HepG2 (cell line): ENCODE measurements around the gene LRRC8E. TPM values are rescaled to one million over a fixed set of nuclear protein-coding genes. Genes with fewer than 3 reads are reported as not detected.
A peak's percentile ranks its signal among the peaks of the same experiment; 100 is the strongest.

ENCODE experiments used
- ARID5B ChIP-seq: IDR thresholded peaks from 2 replicates; pipeline ENCODE4 v1.4.0; 2020; ENCODE audit warnings: mild to moderate bottlenecking, missing genetic modification reagents
- ATF1 ChIP-seq: IDR thresholded peaks from 2 replicates; pipeline ENCODE4 v1.6.1; 2016; ENCODE audit warnings: mild to moderate bottlenecking, control low read depth
- CHCHD3 ChIP-seq: sonication (generic); formaldehyde crosslinking; IDR thresholded peaks from 2 replicates; pipeline ENCODE4 v1.8.0; 2022; ENCODE audit warnings: mild to moderate bottlenecking, missing genetic modification reagents, moderate library complexity
- HDAC1 ChIP-seq: sonication (generic); formaldehyde crosslinking; IDR thresholded peaks from 2 replicates; pipeline ENCODE4 v1.5.1; 2020; ENCODE audit warnings: mild to moderate bottlenecking, missing genetic modification reagents
- MEIS2 ChIP-seq: sonication (generic); formaldehyde crosslinking; IDR thresholded peaks from 2 replicates; pipeline ENCODE4 v1.9.0; 2021; ENCODE audit warnings: mild to moderate bottlenecking, missing genetic modification reagents
- MTF2 ChIP-seq: sonication (generic); formaldehyde crosslinking; IDR thresholded peaks from 2 replicates; pipeline ENCODE4 v1.5.0; 2020; ENCODE audit warnings: missing genetic modification reagents, borderline replicate concordance
- PAF1 ChIP-seq: IDR thresholded peaks from 2 replicates; pipeline ENCODE4 v1.6.1; 2016; ENCODE audit warnings: missing genetic modification reagents, missing compliant biosample characterization
- PATZ1 ChIP-seq: sonication (generic); formaldehyde crosslinking; IDR thresholded peaks from 2 replicates; pipeline ENCODE4 v1.4.0; 2020; ENCODE audit warnings: missing genetic modification reagents
- POLR2AphosphoS5 ChIP-seq: IDR thresholded peaks from 2 replicates; pipeline ENCODE4 v1.6.1; 2012; ENCODE audit warnings: low read depth, low read length
- RFXAP ChIP-seq: sonication (generic); formaldehyde crosslinking; IDR thresholded peaks from 2 replicates; pipeline ENCODE4 v1.4.0; 2020; ENCODE audit warnings: missing genetic modification reagents, borderline replicate concordance
- RXRA ChIP-seq: sonication (generic); formaldehyde crosslinking; IDR thresholded peaks from 2 replicates; pipeline ENCODE4 v1.5.1; 2020; ENCODE audit warnings: missing genetic modification reagents
- TCF7 ChIP-seq: sonication (generic); IDR thresholded peaks from 2 replicates; pipeline ENCODE4 v1.6.1; 2016; ENCODE audit warnings: antibody characterized with exemption, low read depth
- YEATS4 ChIP-seq: sonication (generic); formaldehyde crosslinking; IDR thresholded peaks from 2 replicates; pipeline ENCODE4 v1.4.0; 2020; ENCODE audit warnings: missing genetic modification reagents, borderline replicate concordance
- ZNF605 ChIP-seq: sonication (generic); formaldehyde crosslinking; IDR thresholded peaks from 2 replicates; pipeline ENCODE4 v1.8.0; 2022; ENCODE audit warnings: mild to moderate bottlenecking, missing genetic modification reagents
- ZNF773 ChIP-seq: sonication (generic); formaldehyde crosslinking; IDR thresholded peaks from 2 replicates; pipeline ENCODE4 v1.4.0; 2020; ENCODE audit warnings: missing genetic modification reagents, borderline replicate concordance
- polyA plus RNA-seq, 8 experiments: library from polyadenylated mRNA; depleted of rRNA in 3 of 8; stranded (reverse) in 7 of 8; unstranded in 1 of 8; fragments of >200 nt; fragmentation: Illumina TruSeq in 4 of 8; extraction: Trizol in 4 of 8; gene quantifications; 2 replicates each; pipeline versions ENCODE4 v1.2.1 to v1.2.3, GENCODE V29; 2011 to 2016; ENCODE audit warnings: low read depth in 4 of 8, missing spikeins in 1 of 8, mixed read lengths in 1 of 8; ENCODE audit not compliant: insufficient read depth in 1 of 8
- total RNA-seq, 5 experiments: library from RNA; depleted of rRNA; stranded (reverse); fragments of >200 nt; fragmentation: Illumina TruSeq; extraction: Trizol; gene quantifications; 2 replicates each; pipeline ENCODE4 v1.2.3, GENCODE V29; 2016; ENCODE audit warnings: low read depth in 1 of 5
- TF ChIP-seq, protein P1 (sequence below): sonication (generic); formaldehyde crosslinking; IDR thresholded peaks from 2 replicates; pipeline ENCODE4 v1.4.0; 2020; ENCODE audit warnings: missing genetic modification reagents
- TF ChIP-seq, protein P2 (sequence below): sonication (generic); formaldehyde crosslinking; IDR thresholded peaks from 2 replicates; pipeline ENCODE4 v1.4.0; 2020; ENCODE audit warnings: missing genetic modification reagents

The LRRC8E gene
- total and polyA plus RNA-seq, 2 of the 13 experiments (the other 11 are each of a cell fraction or from before 2014, with no cell fraction given) = 8.0 to 10.3 TPM

DNA sequence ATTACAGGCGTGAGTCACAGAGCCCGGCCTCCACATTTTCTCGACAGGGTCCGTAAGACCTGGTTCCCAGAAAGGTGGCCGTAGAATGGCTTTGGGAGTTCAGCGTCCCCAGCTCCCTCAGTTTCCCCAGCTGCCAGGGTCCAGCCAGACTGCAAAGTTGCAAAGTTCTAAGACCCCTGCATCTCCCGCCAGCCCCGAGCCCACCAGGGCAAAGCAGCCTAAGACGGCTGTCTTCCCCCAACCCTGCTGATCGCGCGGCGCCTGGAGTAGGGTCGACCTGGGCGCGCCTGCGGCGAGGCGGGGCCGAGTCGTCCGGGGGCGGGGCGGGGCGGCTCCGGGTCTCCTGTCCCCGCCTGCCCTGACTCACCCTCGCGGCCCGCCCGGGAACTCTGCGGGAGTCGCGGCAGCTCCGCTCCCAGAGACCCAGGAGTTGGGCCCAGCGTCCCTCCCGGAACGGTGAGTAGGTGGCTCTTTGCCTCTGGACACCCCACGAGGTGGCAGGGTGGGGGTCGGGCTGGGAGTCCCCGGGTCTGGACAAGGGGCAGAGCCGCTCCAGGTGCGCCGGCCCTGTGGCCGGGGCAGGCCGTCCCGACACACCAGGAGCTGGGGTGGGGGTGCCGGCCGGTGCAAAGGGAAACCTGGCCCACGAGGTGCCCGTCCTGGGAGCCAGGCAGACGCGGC, at the start of gene LRRC8E (continued):
- TF ChIP-seq ARID5B (peak; percentile 44), TCF7 (no peak), ATF1 (CRISPR knock-in tag) (no peak), POLR2AphosphoS5 (peak; percentile 60), RFXAP (CRISPR knock-in tag) (no peak), PAF1 (no peak), YEATS4 (CRISPR knock-in tag) (peak; percentile 41; the same call in 1 of the 2 replicates), CHCHD3 (no peak), ZNF773 (CRISPR knock-in tag) (no peak), MTF2 (CRISPR knock-in tag) (no peak), HDAC1 (CRISPR knock-in tag) (peak; percentile 39; the same call in 1 of the 2 replicates), ZNF605 (0 out of 2 replicates have a peak, but pooled peaks have one; percentile 21), MEIS2 (CRISPR knock-in tag) (0 out of 2 replicates have a peak, but pooled peaks have one; percentile 22), RXRA (CRISPR knock-in tag) (peak; percentile 30; the same call in 1 of the 2 replicates), PATZ1 (CRISPR knock-in tag) (no peak; the same call in 1 of the 2 replicates)
- TF ChIP-seq, protein P1, sequence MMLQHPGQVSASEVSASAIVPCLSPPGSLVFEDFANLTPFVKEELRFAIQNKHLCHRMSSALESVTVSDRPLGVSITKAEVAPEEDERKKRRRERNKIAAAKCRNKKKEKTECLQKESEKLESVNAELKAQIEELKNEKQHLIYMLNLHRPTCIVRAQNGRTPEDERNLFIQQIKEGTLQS = no peak
- TF ChIP-seq, protein P2, sequence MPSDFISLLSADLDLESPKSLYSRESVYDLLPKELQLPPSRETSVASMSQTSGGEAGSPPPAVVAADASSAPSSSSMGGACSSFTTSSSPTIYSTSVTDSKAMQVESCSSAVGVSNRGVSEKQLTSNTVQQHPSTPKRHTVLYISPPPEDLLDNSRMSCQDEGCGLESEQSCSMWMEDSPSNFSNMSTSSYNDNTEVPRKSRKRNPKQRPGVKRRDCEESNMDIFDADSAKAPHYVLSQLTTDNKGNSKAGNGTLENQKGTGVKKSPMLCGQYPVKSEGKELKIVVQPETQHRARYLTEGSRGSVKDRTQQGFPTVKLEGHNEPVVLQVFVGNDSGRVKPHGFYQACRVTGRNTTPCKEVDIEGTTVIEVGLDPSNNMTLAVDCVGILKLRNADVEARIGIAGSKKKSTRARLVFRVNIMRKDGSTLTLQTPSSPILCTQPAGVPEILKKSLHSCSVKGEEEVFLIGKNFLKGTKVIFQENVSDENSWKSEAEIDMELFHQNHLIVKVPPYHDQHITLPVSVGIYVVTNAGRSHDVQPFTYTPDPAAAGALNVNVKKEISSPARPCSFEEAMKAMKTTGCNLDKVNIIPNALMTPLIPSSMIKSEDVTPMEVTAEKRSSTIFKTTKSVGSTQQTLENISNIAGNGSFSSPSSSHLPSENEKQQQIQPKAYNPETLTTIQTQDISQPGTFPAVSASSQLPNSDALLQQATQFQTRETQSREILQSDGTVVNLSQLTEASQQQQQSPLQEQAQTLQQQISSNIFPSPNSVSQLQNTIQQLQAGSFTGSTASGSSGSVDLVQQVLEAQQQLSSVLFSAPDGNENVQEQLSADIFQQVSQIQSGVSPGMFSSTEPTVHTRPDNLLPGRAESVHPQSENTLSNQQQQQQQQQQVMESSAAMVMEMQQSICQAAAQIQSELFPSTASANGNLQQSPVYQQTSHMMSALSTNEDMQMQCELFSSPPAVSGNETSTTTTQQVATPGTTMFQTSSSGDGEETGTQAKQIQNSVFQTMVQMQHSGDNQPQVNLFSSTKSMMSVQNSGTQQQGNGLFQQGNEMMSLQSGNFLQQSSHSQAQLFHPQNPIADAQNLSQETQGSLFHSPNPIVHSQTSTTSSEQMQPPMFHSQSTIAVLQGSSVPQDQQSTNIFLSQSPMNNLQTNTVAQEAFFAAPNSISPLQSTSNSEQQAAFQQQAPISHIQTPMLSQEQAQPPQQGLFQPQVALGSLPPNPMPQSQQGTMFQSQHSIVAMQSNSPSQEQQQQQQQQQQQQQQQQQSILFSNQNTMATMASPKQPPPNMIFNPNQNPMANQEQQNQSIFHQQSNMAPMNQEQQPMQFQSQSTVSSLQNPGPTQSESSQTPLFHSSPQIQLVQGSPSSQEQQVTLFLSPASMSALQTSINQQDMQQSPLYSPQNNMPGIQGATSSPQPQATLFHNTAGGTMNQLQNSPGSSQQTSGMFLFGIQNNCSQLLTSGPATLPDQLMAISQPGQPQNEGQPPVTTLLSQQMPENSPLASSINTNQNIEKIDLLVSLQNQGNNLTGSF (CRISPR knock-in tag) = no peak
